HepG2 (cell line): ENCODE measurements around the gene NIP7. TPM values are rescaled to one million over a fixed set of nuclear protein-coding genes. Genes with fewer than 3 reads are reported as not detected.

Experiments
- ESRRA ChIP-seq: sonication (generic); formaldehyde crosslinking; IDR thresholded peaks from 2 replicates; pipeline ENCODE4 v1.5.1; 2020; ENCODE audit warnings: mild to moderate bottlenecking, low read depth, missing genetic modification reagents
- GPN1 ChIP-seq: sonication (generic); formaldehyde crosslinking; IDR thresholded peaks from 2 replicates; pipeline ENCODE4 v1.5.1; 2020; ENCODE audit warnings: missing genetic modification reagents, borderline replicate concordance
- HOMEZ ChIP-seq: IDR thresholded peaks from 2 replicates; pipeline ENCODE4 v1.6.1; 2016; ENCODE audit warnings: low read depth
- IKZF5 ChIP-seq: IDR thresholded peaks from 2 replicates; pipeline ENCODE4 v1.6.1; 2018; ENCODE audit warnings: missing genetic modification reagents, mild to moderate bottlenecking, missing compliant biosample characterization
- MYC ChIP-seq: sonication (generic); formaldehyde crosslinking; IDR thresholded peaks from 2 replicates; pipeline ENCODE4 v1.9.0; 2021; ENCODE audit warnings: missing genetic modification reagents, borderline replicate concordance
- NCOA2 ChIP-seq: sonication (generic); formaldehyde crosslinking; IDR thresholded peaks from 2 replicates; pipeline ENCODE4 v1.8.0; 2022; ENCODE audit warnings: inconsistent platforms
- NONO ChIP-seq, 2 experiments: fragments of 450-650 bp in 1 of 2; sonication (generic) in 1 of 2; formaldehyde crosslinking in 1 of 2; IDR thresholded peaks in 1 of 2; conservative IDR thresholded peaks in 1 of 2; 2 replicates each; pipeline versions ENCODE4 v1.6.1 to v1.8.0; 2017 to 2022; ENCODE audit warnings: mild to moderate bottlenecking in 1 of 2, missing genetic modification reagents in 1 of 2, moderate library complexity in 1 of 2
- NR2C2 ChIP-seq: sonication (generic); formaldehyde crosslinking; IDR thresholded peaks from 2 replicates; pipeline ENCODE4 v1.4.0; 2020; ENCODE audit warnings: missing genetic modification reagents, mild to moderate bottlenecking, moderate library complexity, borderline replicate concordance
- PAF1 ChIP-seq: IDR thresholded peaks from 2 replicates; pipeline ENCODE4 v1.6.1; 2016; ENCODE audit warnings: missing genetic modification reagents, missing compliant biosample characterization
- PHF21A ChIP-seq: sonication (generic); formaldehyde crosslinking; IDR thresholded peaks from 2 replicates; pipeline ENCODE4 v1.5.0; 2020; ENCODE audit warnings: mild to moderate bottlenecking, missing genetic modification reagents
- RFX1 ChIP-seq: fragments of 450-650 bp; IDR thresholded peaks from 2 replicates; pipeline ENCODE4 v1.6.1; 2017
- SMAD1 ChIP-seq: sonication (generic); formaldehyde crosslinking; IDR thresholded peaks from 2 replicates; pipeline ENCODE4 v1.4.0; 2020; ENCODE audit warnings: missing genetic modification reagents, low read depth, mild to moderate bottlenecking, borderline replicate concordance
- TFAP4 ChIP-seq: sonication (generic); IDR thresholded peaks from 2 replicates; pipeline ENCODE4 v1.6.1; 2016; ENCODE audit warnings: low read depth, borderline replicate concordance
- ZNF12 ChIP-seq: sonication (generic); formaldehyde crosslinking; IDR thresholded peaks from 2 replicates; pipeline ENCODE4 v1.5.0; 2020; ENCODE audit warnings: missing genetic modification reagents
- ZNF296 ChIP-seq: sonication (generic); formaldehyde crosslinking; conservative IDR thresholded peaks from 2 replicates; pipeline ENCODE4 v1.5.0; 2020; ENCODE audit warnings: mild to moderate bottlenecking, missing genetic modification reagents
- ZNF331 ChIP-seq: sonication (generic); formaldehyde crosslinking; IDR thresholded peaks from 2 replicates; pipeline ENCODE4 v1.4.0; 2020; ENCODE audit warnings: missing genetic modification reagents
- ZNF512 ChIP-seq: sonication (generic); formaldehyde crosslinking; IDR thresholded peaks from 2 replicates; pipeline ENCODE4 v1.4.0; 2020; ENCODE audit warnings: mild to moderate bottlenecking, missing genetic modification reagents
- ZNF557 ChIP-seq: sonication (generic); formaldehyde crosslinking; IDR thresholded peaks from 2 replicates; pipeline ENCODE4 v1.4.0; 2020; ENCODE audit warnings: missing genetic modification reagents
- ZNF558 ChIP-seq: sonication (generic); formaldehyde crosslinking; IDR thresholded peaks from 2 replicates; pipeline ENCODE4 v1.9.0; 2022; ENCODE audit warnings: mild to moderate bottlenecking, missing genetic modification reagents, borderline replicate concordance
- ZNF564 ChIP-seq: sonication (generic); formaldehyde crosslinking; IDR thresholded peaks from 2 replicates; pipeline ENCODE4 v1.8.1; 2023; ENCODE audit warnings: mild to moderate bottlenecking, missing genetic modification reagents
- ZNF574 ChIP-seq: sonication (generic); formaldehyde crosslinking; IDR thresholded peaks from 2 replicates; pipeline ENCODE4 v1.4.0; 2020; ENCODE audit warnings: missing genetic modification reagents
- polyA plus RNA-seq, 8 experiments: library from polyadenylated mRNA; depleted of rRNA in 3 of 8; stranded (reverse) in 7 of 8; unstranded in 1 of 8; fragments of >200 nt; fragmentation: Illumina TruSeq in 4 of 8; extraction: Trizol in 4 of 8; gene quantifications; 2 replicates each; pipeline versions ENCODE4 v1.2.1 to v1.2.3, GENCODE V29; 2011 to 2016; ENCODE audit warnings: low read depth in 4 of 8, missing spikeins in 1 of 8, mixed read lengths in 1 of 8; ENCODE audit not compliant: insufficient read depth in 1 of 8
- total RNA-seq, 5 experiments: library from RNA; depleted of rRNA; stranded (reverse); fragments of >200 nt; fragmentation: Illumina TruSeq; extraction: Trizol; gene quantifications; 2 replicates each; pipeline ENCODE4 v1.2.3, GENCODE V29; 2016; ENCODE audit warnings: low read depth in 1 of 5

NIP7 gene
- total and polyA plus RNA-seq, 2 of the 13 experiments (the other 11 are each of a cell fraction or from before 2014, with no cell fraction given), result 15.3 to 114 TPM

- TF ChIP-seq ZNF574 (peak; percentile 29; the same call in 1 of the 2 replicates), PAF1 (peak; percentile 74; the same call in 1 of the 2 replicates), ZNF558 (CRISPR knock-in tag) (no peak), ESRRA (CRISPR knock-in tag) (0 out of 2 replicates have a peak, but pooled peaks have one; percentile 40), ZNF331 (CRISPR knock-in tag) (no peak), MYC (CRISPR knock-in tag) (no peak), PHF21A (0 out of 2 replicates have a peak, but pooled peaks have one; percentile 16), RFX1 (no peak), ZNF564 (CRISPR knock-in tag) (no peak), ZNF557 (CRISPR knock-in tag) (no peak), ZNF296 (peak; percentile 63; the same call in 1 of the 2 replicates), ZNF512 (CRISPR knock-in tag) (0 out of 2 replicates have a peak, but pooled peaks have one; percentile 52), TFAP4 (0 out of 2 replicates have a peak, but pooled peaks have one; percentile 11), SMAD1 (CRISPR knock-in tag) (no peak), HOMEZ (CRISPR knock-in tag) (no peak), GPN1 (no peak), NR2C2 (CRISPR knock-in tag) (no peak), NCOA2 (no peak), ZNF12 (CRISPR knock-in tag) (peak; percentile 63; the same call in 1 of the 2 replicates), NONO (IDR thresholded peaks at IDR 0.05) (no peak), NONO (CRISPR knock-in tag; conservative IDR thresholded peaks at IDR 0.05) (peak; percentile 45; the same call in 1 of the 2 replicates), IKZF5 (no peak)
These were observed 23.7 kb downstream of the NIP7 start (continued) for GRCh38 chr16:69363281-69363717.
